Activated naive CD8-positive, alpha-beta T cell treated with anti-CD3 and anti-CD28 coated beads for 36 hours (primary cell): ENCODE data around the gene HIVEP2. TPM values are rescaled to one million over a fixed set of nuclear protein-coding genes. Genes with fewer than 3 reads are reported as not detected.

ENCODE experiments used
- DNase-seq: peaks from one replicate; pipeline ENCODE4 v3.0.0; 2021
- H3K27ac Mint-ChIP-seq: one replicate; pipeline ENCODE4 v1.8.0; 2022; ENCODE audit warnings: mild to moderate bottlenecking, moderate library complexity, mixed read lengths
- H3K27me3 Mint-ChIP-seq: one replicate; pipeline ENCODE4 v1.8.0; 2022; ENCODE audit warnings: mild to moderate bottlenecking, mixed read lengths
- H3K36me3 Mint-ChIP-seq: one replicate; pipeline ENCODE4 v1.8.0; 2021; ENCODE audit warnings: mild to moderate bottlenecking, mixed read lengths
- H3K4me1 Mint-ChIP-seq: one replicate; pipeline ENCODE4 v1.8.0; 2021; ENCODE audit warnings: mixed read lengths
- H3K4me3 Mint-ChIP-seq: one replicate; pipeline ENCODE4 v1.8.0; 2022; ENCODE audit warnings: mild to moderate bottlenecking, moderate library complexity, mixed read lengths
- H3K9me3 Mint-ChIP-seq: one replicate; pipeline ENCODE4 v1.8.0; 2022; ENCODE audit warnings: mixed read lengths
- total RNA-seq, 2 experiments: library from RNA; stranded (reverse); gene quantifications; one replicate each; pipeline ENCODE4 v1.2.3, GENCODE V29; 2021

Gene HIVEP2
- total RNA-seq, 2 experiments from 2014 or later, result 27.1 to 28.8 TPM

DNA sequence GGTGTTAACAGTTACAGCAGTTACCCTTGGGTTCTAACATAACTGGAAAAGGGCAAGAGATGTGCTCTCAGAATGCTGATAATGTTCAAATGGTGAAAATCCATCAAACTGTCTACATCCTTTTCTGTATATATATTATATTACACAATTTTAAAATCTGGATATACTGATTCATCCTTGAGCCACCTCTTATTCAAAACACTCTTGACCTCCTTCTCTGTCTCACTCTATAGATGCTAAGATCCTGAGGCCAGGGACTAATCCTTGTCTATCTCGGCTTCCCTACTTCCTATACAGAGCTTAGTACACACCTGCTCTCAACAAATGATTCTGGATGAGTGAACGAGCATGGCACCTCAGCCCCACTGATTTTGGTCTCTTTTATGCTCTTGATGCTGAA is 47.3 kb downstream of the HIVEP2 start:
- no peak overlapping the region for H3K4me3 Mint-ChIP-seq
- H3K36me3 Mint-ChIP-seq, result peaks cover 32% of the 10 kb centered on the region
- no peak overlapping the region for H3K27ac Mint-ChIP-seq
- no peaks in the 10 kb centered on the region for H3K9me3 Mint-ChIP-seq
- no peaks in the 10 kb centered on the region for H3K27me3 Mint-ChIP-seq
- DNase-seq, result no peak
- H3K4me1 Mint-ChIP-seq, result peaks cover 47% of the 10 kb centered on the region

DNA sequence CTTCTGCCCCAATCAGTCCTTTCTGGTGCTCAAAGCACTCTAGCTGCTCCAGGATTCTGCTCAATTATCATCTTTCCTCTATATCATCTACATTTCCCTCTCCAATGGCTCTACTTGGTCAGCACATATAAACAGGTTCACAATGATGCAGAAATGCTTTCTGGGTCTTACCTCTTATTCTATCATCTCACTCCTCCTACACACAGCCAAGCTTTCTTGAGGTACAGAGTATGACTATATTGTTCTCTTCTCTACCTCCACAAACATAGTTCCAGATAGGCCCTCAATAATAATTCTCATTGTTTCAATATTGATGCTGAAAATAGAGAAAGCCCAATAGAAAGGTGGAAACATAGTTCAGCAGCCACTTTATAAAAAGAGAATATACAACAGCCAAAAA is 48.2 kb downstream of the HIVEP2 start:
- H3K27ac Mint-ChIP-seq, result no peak overlapping the region
- H3K27me3 Mint-ChIP-seq, result no peaks in the 10 kb centered on the region
- peaks cover 34% of the 10 kb centered on the region for H3K36me3 Mint-ChIP-seq
- H3K4me1 Mint-ChIP-seq, result peaks cover 47% of the 10 kb centered on the region
- no peak overlapping the region for H3K4me3 Mint-ChIP-seq
- DNase-seq, result no peak
- H3K9me3 Mint-ChIP-seq, result no peaks in the 10 kb centered on the region

DNA sequence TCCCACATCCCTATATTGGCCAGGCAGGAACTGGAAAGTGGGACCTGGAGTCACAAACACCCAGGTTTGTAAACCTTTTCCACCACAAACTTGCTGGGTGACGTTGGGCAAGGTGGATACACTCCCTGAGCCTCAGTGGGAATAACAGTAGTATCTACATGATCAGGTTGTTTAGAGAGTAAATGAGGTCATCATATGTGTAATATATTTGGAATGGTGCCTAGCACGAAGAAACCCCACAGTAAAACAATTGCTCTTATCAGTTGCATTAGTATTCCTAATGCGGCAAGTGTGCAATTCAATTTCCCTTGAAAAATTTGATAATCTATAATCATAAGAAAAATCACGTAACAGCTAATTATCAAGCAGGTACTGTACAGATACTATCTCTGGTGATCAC is 51.9 kb downstream of the HIVEP2 start:
- Mint-ChIP-seq H3K27me3 (no peaks in the 10 kb centered on the region), H3K27ac (no peak overlapping the region), H3K4me3 (no peak overlapping the region), H3K4me1 (peaks cover 57% of the 10 kb centered on the region), H3K9me3 (peaks cover 3% of the 10 kb centered on the region), H3K36me3 (peaks cover 41% of the 10 kb centered on the region)
- no peak for DNase-seq

DNA sequence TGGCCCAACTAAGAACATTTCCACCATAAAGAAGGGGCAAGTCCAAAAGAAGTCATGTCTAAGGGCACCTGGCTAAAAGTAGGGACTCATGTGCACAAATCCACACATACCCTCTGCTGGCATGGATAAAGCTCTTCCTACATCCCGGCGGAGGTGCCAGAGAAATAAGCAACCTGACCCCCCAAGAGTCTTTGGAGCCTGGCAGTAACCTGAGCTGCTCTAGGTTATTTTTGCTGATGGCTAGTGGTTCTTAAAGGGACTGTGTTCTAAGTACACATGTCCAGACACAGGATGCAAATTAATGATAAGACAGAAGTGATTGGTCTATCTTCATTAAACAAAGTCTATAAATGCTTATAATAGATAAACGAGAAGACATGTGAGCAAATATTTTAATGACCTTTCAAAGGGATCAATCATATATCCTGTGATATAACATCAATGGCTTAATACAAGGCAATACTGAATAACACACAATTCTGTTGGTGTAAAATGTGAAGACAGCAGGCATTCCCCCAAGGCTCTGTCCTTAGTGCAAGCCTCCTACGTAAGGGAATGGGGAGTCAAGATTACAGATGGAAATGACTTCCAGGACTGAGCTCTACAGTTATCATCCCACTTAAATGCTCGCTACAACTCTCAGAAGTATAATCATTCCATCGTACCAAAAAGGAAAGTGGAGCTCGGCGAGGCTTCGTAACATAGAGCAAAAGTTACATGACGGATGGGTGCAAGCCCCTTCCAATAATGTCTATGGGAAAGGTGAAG is 52.5 kb downstream of the HIVEP2 start:
- peaks cover 63% of the 10 kb centered on the region for H3K4me1 Mint-ChIP-seq
- H3K36me3 Mint-ChIP-seq, result peaks cover 46% of the 10 kb centered on the region
- peaks cover 5% of the 10 kb centered on the region for H3K9me3 Mint-ChIP-seq
- peak overlapping the region; percentile 0 for H3K27ac Mint-ChIP-seq
- no peak overlapping the region for H3K4me3 Mint-ChIP-seq
- no peak for DNase-seq
- H3K27me3 Mint-ChIP-seq, result no peaks in the 10 kb centered on the region

DNA sequence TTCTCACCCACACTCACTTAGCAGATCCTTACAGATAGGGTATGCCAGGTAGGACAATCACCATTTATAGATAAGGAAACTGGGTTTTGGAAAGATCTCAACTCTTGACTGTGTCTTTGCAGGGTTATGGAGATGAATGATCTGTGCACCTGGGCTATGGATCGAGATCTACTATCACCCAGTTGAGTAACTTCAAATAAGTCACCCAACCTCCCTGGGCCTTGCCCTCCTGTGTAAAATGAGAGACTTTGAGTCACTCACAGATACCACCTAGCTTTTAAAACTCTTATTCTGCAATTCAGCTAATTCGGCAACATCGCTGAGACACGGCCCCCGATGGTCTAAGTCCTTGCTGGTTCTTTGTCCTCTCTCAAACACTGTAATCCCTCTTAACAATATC is 53.5 kb downstream of the HIVEP2 start:
- DNase-seq, result no peak
- H3K27ac Mint-ChIP-seq, result peak overlapping the region; percentile 57
- no peaks in the 10 kb centered on the region for H3K27me3 Mint-ChIP-seq
- no peak overlapping the region for H3K4me3 Mint-ChIP-seq
- H3K36me3 Mint-ChIP-seq, result peaks cover 48% of the 10 kb centered on the region
- H3K9me3 Mint-ChIP-seq, result peaks cover 5% of the 10 kb centered on the region
- peaks cover 73% of the 10 kb centered on the region for H3K4me1 Mint-ChIP-seq

DNA sequence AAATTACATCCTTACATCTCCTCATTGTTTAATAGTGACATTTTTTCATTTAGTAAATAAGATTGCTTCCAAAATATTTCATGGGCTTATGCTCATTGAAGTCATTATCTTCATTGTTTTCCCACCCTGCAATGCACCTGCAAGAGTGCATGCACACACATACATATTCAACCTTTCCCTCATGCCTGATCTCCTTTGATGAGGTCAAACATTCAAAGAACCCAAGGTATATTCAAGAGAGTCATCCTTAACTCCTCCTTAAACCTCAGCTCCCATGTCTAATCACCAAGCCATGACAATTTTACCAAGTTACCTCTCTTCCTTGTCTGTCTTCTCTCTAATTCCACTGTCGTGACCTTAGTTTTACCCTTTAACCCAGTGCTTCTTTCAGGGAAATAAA is 56.5 kb downstream of the HIVEP2 start:
- Mint-ChIP-seq H3K27me3 (no peaks in the 10 kb centered on the region), H3K27ac (peak overlapping the region; percentile 95), H3K4me1 (peaks cover 76% of the 10 kb centered on the region), H3K9me3 (peaks cover 5% of the 10 kb centered on the region), H3K4me3 (no peak overlapping the region), H3K36me3 (peaks cover 39% of the 10 kb centered on the region)
- no peak for DNase-seq

DNA sequence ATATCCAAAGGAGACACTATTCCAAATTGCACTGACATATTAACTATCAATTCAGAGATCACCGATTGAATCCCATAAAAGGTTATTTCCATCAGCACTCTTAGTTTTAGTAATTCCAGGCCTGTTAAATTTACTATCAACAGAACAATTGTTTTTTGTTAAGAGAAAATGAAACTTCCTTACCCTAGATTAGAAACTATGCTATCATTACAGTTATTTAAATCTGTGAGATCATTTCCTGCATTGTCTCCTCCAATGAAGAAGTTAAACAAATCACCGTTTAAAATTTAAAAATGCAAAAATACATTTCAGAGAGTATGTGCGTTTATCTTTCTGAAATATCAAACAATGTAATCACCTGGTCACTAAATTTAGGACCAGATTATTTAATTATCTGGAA is 57.5 kb downstream of the HIVEP2 start:
- Mint-ChIP-seq H3K27ac (peak overlapping the region; percentile 95), H3K36me3 (peaks cover 42% of the 10 kb centered on the region), H3K9me3 (peaks cover 5% of the 10 kb centered on the region), H3K4me1 (peaks cover 77% of the 10 kb centered on the region), H3K27me3 (no peaks in the 10 kb centered on the region), H3K4me3 (peak overlapping the region; percentile 46)
- no peak for DNase-seq

DNA sequence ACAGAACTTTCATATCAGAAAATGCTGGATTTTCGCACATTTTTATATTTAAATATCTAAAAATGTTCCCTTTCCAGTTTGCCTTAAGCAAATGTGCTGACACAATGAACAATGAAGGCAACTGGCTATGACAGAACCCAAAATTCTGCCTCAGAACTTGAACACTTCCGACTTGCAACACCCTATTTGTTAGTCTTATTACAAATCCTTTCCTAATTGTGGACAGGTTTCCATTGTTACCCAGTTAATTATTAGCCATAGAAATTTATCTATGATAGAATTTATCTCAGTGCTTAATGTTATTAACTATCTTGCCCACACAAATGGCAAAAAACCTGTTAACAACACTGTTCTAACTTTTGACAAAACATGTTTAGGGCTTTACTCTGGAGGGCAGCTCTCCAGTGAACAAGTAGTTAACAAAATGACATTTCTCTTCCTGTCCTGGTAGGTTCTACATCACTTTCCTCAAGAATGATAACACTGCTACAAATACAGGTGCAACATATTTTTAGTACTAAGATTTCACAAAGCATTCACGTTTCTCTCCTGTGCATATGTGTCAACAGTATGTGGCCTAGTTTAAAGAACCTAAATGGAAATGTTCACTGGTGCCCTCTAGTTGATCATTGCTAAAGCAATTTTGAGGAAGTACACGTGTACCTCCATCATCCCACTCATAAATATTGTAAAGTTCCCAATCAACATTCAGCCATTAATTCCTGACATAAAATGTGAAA is 58.4 kb downstream of the HIVEP2 start:
- H3K4me1 Mint-ChIP-seq, result peaks cover 76% of the 10 kb centered on the region
- no peak for DNase-seq
- H3K4me3 Mint-ChIP-seq, result peak overlapping the region; percentile 23
- peaks cover 44% of the 10 kb centered on the region for H3K36me3 Mint-ChIP-seq
- no peaks in the 10 kb centered on the region for H3K27me3 Mint-ChIP-seq
- H3K27ac Mint-ChIP-seq, result peak overlapping the region; percentile 100
- peaks cover 5% of the 10 kb centered on the region for H3K9me3 Mint-ChIP-seq

DNA sequence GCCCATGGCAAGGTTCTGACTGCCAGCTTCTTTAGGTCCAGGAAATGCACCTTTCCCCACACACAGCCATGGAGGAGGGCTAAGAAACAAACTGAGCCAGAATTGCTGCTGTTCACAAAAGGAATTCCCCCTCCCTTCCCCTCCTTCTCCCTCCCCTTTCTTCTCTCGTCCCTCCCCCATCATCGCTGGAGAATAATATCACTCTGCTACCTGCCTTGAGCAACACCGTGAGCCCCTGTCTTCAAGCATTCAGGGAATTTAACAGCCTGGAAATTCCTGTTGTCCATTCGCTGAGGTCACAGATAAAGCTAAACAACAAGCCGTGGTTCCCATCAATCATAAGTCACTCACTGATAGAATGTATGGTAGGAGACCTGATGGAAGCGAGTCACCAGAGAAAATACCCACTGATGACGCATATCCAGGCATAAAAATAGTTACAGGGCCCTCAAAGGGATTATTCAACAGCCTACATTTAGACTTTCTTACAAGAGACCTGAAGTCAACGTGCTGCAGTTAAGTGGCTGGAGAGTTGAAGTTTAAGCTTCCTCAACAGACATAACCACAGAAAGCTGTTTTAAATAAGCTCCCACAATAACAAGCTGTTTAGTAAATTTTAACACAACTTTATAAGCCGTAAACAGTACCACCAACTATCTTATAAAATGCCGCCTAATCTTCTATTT is 59.7 kb downstream of the HIVEP2 start:
- peak overlapping the region; percentile 100 for H3K27ac Mint-ChIP-seq

DNA sequence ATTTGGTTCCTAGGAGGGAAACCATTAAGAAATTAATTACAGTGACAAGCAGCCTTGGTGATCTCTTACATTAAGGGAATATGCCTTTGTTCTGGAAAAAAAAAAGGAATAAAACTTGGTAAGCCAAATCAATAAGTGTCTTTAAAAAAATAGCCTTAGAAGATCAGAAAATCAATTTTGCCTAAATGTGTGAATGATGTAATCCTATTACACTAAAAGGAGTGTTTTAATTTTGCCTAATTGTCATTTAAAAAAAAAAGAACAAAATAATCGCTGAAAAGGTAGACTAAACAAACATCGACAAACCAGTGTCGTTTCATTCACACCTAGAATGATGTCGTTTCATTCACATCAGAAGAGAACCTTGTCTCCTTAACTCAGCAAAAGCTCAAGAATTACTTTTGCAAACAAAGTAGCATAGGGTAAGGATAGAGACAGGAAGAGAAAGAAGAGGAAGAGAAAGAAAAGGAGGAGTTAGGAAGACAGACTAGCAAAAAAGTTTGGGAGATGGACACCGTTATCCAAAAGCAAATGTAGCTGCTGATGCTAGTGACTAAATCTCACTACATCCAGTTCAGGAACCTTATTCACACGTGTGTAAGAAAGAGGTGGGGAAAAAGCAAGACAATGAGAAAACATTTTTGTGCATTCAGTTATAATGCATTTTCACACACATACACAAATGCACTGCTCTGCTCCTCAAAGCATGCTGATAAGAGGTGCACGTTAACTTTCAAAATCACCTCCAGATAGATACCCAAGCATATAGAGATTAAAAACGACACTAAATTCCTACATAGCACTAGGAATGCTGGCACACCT is 60.6 kb downstream of the HIVEP2 start:
- no peaks in the 10 kb centered on the region for H3K27me3 Mint-ChIP-seq
- H3K4me1 Mint-ChIP-seq, result peaks cover 83% of the 10 kb centered on the region
- H3K27ac Mint-ChIP-seq, result peak overlapping the region; percentile 100
- H3K9me3 Mint-ChIP-seq, result peaks cover 7% of the 10 kb centered on the region
- peaks cover 57% of the 10 kb centered on the region for H3K36me3 Mint-ChIP-seq
- H3K4me3 Mint-ChIP-seq, result peak overlapping the region; percentile 98
- DNase-seq, result no peak

More for the DNA sequence above, 59.7 kb downstream of the HIVEP2 start:
- Mint-ChIP-seq H3K4me1 (peaks cover 81% of the 10 kb centered on the region), H3K36me3 (peaks cover 50% of the 10 kb centered on the region), H3K27me3 (no peaks in the 10 kb centered on the region), H3K9me3 (peaks cover 7% of the 10 kb centered on the region), H3K4me3 (peak overlapping the region; percentile 98)
- DNase-seq, result peak; percentile 30

DNA sequence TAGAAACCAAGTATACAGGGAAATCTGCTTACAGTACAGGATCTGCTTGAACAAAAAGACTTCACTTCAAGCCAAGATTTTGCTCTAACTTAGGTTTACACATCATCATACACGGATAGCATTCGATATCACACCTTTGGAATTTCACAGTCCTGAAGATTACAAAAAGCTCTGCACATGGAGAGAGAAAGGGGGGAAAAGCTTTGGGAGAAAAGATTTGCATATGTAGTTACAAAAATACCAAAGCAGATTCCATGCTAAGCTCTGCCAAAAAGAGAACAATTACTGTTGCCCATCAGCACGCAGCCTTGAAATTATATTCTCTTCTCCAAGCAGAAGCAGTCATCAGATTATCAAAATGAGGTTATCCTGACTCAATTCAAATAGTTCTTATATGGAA is 62.0 kb downstream of the HIVEP2 start:
- Mint-ChIP-seq H3K4me1 (peaks cover 83% of the 10 kb centered on the region), H3K27ac (peak overlapping the region; percentile 100), H3K36me3 (peaks cover 55% of the 10 kb centered on the region), H3K4me3 (peak overlapping the region; percentile 98), H3K9me3 (peaks cover 4% of the 10 kb centered on the region), H3K27me3 (no peaks in the 10 kb centered on the region)
- DNase-seq, result no peak

DNA sequence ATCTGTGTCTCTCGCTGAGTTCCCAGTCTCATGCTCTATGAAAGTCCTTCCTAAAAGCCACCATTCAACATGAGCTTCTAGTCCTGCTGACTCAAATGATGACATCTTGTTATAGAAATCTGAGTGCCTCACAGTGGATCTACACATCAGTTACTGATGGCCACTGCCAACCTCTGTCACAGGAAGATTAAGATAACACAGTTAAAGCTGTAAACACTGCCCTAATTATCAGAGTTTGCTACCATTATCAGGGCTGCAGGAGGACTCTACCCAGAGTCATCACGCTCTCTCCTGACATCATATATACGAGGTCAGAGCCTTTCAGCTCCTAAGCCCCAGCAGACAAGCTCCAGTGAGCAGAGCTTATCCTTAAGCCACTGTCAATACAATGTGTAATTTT is 63.2 kb downstream of the HIVEP2 start:
- no peaks in the 10 kb centered on the region for H3K27me3 Mint-ChIP-seq
- no peak overlapping the region for H3K4me3 Mint-ChIP-seq
- peaks cover 59% of the 10 kb centered on the region for H3K36me3 Mint-ChIP-seq
- peaks cover 8% of the 10 kb centered on the region for H3K9me3 Mint-ChIP-seq
- peaks cover 79% of the 10 kb centered on the region for H3K4me1 Mint-ChIP-seq
- DNase-seq, result no peak
- peak overlapping the region; percentile 61 for H3K27ac Mint-ChIP-seq

DNA sequence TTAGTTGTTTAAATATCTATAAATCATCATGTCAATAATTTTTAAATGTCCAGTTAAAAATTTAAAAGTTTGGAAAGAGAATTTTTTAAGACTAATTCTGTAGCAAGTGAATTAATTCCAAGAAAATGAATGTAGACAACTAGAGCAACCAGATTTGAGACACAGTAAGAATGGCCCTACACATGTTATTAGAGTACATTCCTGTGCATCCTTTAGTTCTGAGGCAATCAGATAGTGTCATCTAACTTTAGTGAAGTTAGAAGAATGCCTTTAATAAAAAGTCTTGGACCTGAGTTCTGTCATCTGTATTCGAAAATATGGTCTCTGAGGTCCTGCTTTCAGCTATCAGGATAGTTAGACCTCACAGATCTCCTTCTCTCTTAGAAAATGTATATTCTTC is 63.7 kb downstream of the HIVEP2 start:
- H3K27ac Mint-ChIP-seq, result peak overlapping the region; percentile 61
- peaks cover 8% of the 10 kb centered on the region for H3K9me3 Mint-ChIP-seq
- no peak overlapping the region for H3K4me3 Mint-ChIP-seq
- H3K4me1 Mint-ChIP-seq, result peaks cover 77% of the 10 kb centered on the region
- no peak for DNase-seq
- H3K36me3 Mint-ChIP-seq, result peaks cover 63% of the 10 kb centered on the region
- H3K27me3 Mint-ChIP-seq, result no peaks in the 10 kb centered on the region

DNA sequence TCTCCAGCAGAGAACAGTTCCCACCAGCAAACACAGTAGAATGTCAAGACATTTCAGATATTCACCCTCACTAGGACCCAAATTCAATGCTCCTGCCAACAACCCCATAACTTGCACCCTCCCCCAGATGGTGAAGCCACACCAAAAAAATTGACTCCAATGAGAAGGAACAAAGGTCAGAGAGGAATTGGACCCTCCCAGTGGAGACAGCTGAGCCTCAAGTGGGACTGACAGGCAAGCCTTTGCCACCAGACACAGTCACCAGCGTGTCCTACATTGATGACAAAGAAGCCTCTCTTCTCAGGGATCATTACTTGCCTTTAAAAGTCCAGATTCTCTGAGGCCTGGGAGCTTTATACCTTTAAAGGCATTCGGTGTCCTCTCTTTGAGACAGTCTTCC is 64.8 kb downstream of the HIVEP2 start:
- Mint-ChIP-seq H3K27ac (peak overlapping the region; percentile 31), H3K36me3 (peaks cover 73% of the 10 kb centered on the region)

More for the DNA sequence above, 64.8 kb downstream of the HIVEP2 start:
- Mint-ChIP-seq H3K27me3 (no peaks in the 10 kb centered on the region), H3K9me3 (peaks cover 8% of the 10 kb centered on the region), H3K4me3 (no peak overlapping the region), H3K4me1 (peaks cover 80% of the 10 kb centered on the region)
- DNase-seq, result no peak
